ENCODE results near the gene SPIN1. TPM values are rescaled to one million over a fixed set of nuclear protein-coding genes. Genes with fewer than 3 reads are reported as not detected.

SPIN1 gene
- total RNA-seq, 1 donor from 2014 or later: 37.2 TPM

- peak; percentile 48 for ATAC-seq
Measured at GRCh38 chr9:88498880-88499279, 110.6 kb downstream of the SPIN1 start.

- ATAC-seq: no peak
Measured at GRCh38 chr9:88501086-88501485, 112.8 kb downstream of the SPIN1 start.

GRCh38 chr9:88502552-88503034, 114.3 kb downstream of the SPIN1 start:
- no peak for ATAC-seq

GRCh38 chr9:88503081-88503844, 115.0 kb downstream of the SPIN1 start:
- ATAC-seq: no peak

- no peak for ATAC-seq
Measured at GRCh38 chr9:88503845-88504764, 115.9 kb downstream of the SPIN1 start.

- no peak for ATAC-seq
Measured at GRCh38 chr9:88508326-88508725, 120.1 kb downstream of the SPIN1 start.

GRCh38 chr9:88511906-88512305, 123.7 kb downstream of the SPIN1 start:
- ATAC-seq: no peak

- ATAC-seq: no peak
Measured at GRCh38 chr9:88514247-88514646, 126.0 kb downstream of the SPIN1 start.

GRCh38 chr9:88521308-88521707, 133.1 kb downstream of the SPIN1 start:
- no peak for ATAC-seq

GRCh38 chr9:88522360-88522759, 134.1 kb downstream of the SPIN1 start:
- ATAC-seq: no peak

- ATAC-seq: no peak
Measured at GRCh38 chr9:88523056-88523455, 134.8 kb downstream of the SPIN1 start.

GRCh38 chr9:88524911-88525310, 136.7 kb downstream of the SPIN1 start:
- ATAC-seq: no peak

GRCh38 chr9:88527618-88528017, 139.4 kb downstream of the SPIN1 start:
- ATAC-seq: no peak

Other genes starting within 250 kb of the SPIN1 start
- not detected for gene SPATA31C2, start 250.0 kb upstream of the SPIN1 start, total RNA-seq
- not detected for gene NXNL2, start 146.7 kb downstream of the SPIN1 start, total RNA-seq